Uterus (tissue), 4 donors: Measurements from ENCODE around the gene KRTAP12-2. TPM values are rescaled to one million over a fixed set of nuclear protein-coding genes. Genes with fewer than 3 reads are reported as not detected.

Experiments
- DNase-seq, 2 donors: peaks; one replicate each; pipeline ENCODE4 v3.0.0-alpha.2; 2019 to 2020
- H3K27ac ChIP-seq, 2 donors: fragments of 200-600 bp; sonication (generic); 1 replicate in 1 of 2; 2 replicates in 1 of 2; pipeline ENCODE4 v1.5.1; 2016 to 2018
- H3K27me3 ChIP-seq, 2 donors: fragments of 200-600 bp; sonication (generic); one replicate each; pipeline ENCODE4 v1.5.1; 2018 to 2019; ENCODE audit warnings: control low read depth in 1 of 2
- H3K36me3 ChIP-seq, 2 donors: fragments of 200-600 bp; sonication (generic); one replicate each; pipeline ENCODE4 v1.5.1; 2019; ENCODE audit warnings: control low read depth in 1 of 2
- H3K4me1 ChIP-seq, 2 donors: fragments of 200-600 bp; sonication (generic); one replicate each; pipeline ENCODE4 v1.5.1; 2018 to 2019; ENCODE audit warnings: control low read depth in 1 of 2
- H3K4me3 ChIP-seq, 2 donors: fragments of 200-600 bp; sonication (generic); 1 replicate in 1 of 2; 2 replicates in 1 of 2; pipeline ENCODE4 v1.5.1; 2018 to 2019; ENCODE audit warnings: mild to moderate bottlenecking in 1 of 2
- H3K9me3 ChIP-seq, 2 donors: fragments of 200-600 bp; sonication (generic); one replicate each; pipeline ENCODE4 v1.5.1; 2019; ENCODE audit warnings: control low read depth in 1 of 2
- CTCF ChIP-seq, 4 experiments: fragments of 200-600 bp in 2 of 4; fragments of 450-650 bp in 2 of 4; sonication (generic) in 2 of 4; IDR thresholded peaks; one replicate each; pipeline ENCODE4 v1.5.1; 2016 to 2019; ENCODE audit warnings: antibody characterized with exemption in 4 of 4, mild to moderate bottlenecking in 2 of 4, moderate library complexity in 1 of 4
- POLR2A ChIP-seq, 2 donors: fragments of 450-650 bp; IDR thresholded peaks; one replicate each; pipeline ENCODE4 v1.6.1; 2016; ENCODE audit warnings: antibody characterized with exemption in 2 of 2, mild to moderate bottlenecking in 1 of 2, moderate library complexity in 1 of 2
- intact Hi-C: fragments of 100-400 bp; cut with DNase I; formaldehyde crosslinking; loops from one replicate; pipeline ENCODE4 v1.15.1; 2023; ENCODE audit warnings: low total_unique reads
- total RNA-seq, 4 donors: library from RNA; depleted of rRNA in 3 of 4; stranded (reverse); fragments of >200 nt in 3 of 4; gene quantifications; one replicate each; pipeline versions ENCODE4 v1.1.0 to v1.2.4, GENCODE V29; 2014 to 2023
- donor health status: DM: yes; HTN: yes; CAD: no.

KRTAP12-2 gene
- total RNA-seq, 4 donors from 2014 or later = not detected

DNA sequence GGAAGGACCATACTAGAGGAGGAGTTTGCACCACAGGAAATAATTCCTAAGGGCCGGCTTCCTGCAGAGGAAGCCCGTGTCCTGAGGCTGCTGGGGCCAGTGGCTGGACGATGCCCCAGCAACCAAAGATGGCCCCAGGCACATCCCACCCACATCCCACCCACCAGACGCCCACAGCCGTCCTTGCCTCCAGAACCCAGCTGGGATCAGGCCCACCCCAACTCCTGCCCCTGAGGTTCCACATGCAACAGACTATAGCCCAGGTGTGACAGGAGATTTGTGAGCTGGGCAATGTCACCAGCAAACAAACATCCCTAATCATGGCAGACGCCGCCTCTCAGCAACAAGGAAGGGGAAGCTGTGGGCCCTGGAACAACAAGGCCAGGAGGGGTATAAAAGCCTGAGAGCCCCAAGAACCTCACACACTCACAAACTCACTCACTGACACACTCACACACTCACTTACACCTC is 40.0 kb downstream of the KRTAP12-2 start, which contains the start of gene KRTAP10-9:
KRTAP10-9 (plus strand) TSS at position 421 of the 471 bp plus-strand sequence. CDS start 79 bp downstream, outside the sequence.
- no peaks in the 10 kb centered on the region for H3K4me1 ChIP-seq
- no peaks in the 10 kb centered on the region for H3K27me3 ChIP-seq
- no peak within 1 kb of the TSS for H3K27ac ChIP-seq
- no peaks in the 10 kb centered on the region for H3K36me3 ChIP-seq
- TF ChIP-seq POLR2A (IDR thresholded peaks at IDR 0.05) (no peak), CTCF (IDR thresholded peaks at IDR 0.05) (no peak)
- no peak within 1 kb of the TSS for H3K4me3 ChIP-seq
- no peak for DNase-seq
- H3K9me3 ChIP-seq = peaks cover 0 to 1% of the 10 kb centered on the region in 2 donors
- intact Hi-C loops = no loop called here

- H3K9me3 ChIP-seq = no peaks in the 10 kb centered on the region
- no peak overlapping the region for H3K27ac ChIP-seq
- H3K27me3 ChIP-seq = no peaks in the 10 kb centered on the region
- H3K4me3 ChIP-seq = no peak overlapping the region
- no peak for DNase-seq
- no peaks in the 10 kb centered on the region for H3K4me1 ChIP-seq
- intact Hi-C loops = no loop called here
- no peaks in the 10 kb centered on the region for H3K36me3 ChIP-seq
- TF ChIP-seq POLR2A (IDR thresholded peaks at IDR 0.05) (no peak), CTCF (IDR thresholded peaks at IDR 0.05) (no peak)
Measured at GRCh38 chr21:44626262-44626661, 40.5 kb downstream of the KRTAP12-2 start.

DNA sequence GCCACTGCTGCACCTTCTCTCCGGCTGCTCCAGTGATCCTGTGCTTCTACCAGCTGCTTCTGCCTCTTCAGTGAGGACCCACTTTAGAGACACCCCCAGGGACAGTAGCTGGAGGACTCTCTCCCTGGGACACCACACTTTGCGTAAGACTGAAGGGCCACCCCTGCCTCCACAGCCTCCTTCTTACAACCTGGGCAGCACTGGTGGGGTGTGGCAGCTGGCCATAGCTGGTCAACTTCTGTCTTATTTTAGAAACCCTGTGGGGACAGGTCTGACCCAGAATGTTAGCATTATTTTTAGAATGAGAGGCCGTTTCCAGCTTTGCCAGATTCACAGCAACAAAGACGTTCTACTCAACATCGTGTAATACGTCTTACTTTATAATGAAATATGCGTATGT is 41.0 kb downstream of the KRTAP12-2 start:
- no peak overlapping the region for H3K4me3 ChIP-seq
- no peaks in the 10 kb centered on the region for H3K27me3 ChIP-seq
- intact Hi-C loops = no loop called here
- DNase-seq = no peak
- no peaks in the 10 kb centered on the region for H3K4me1 ChIP-seq
- TF ChIP-seq CTCF (IDR thresholded peaks at IDR 0.05) = no peak
- no peak for TF ChIP-seq POLR2A (IDR thresholded peaks at IDR 0.05)
- no peaks in the 10 kb centered on the region for H3K9me3 ChIP-seq
- H3K27ac ChIP-seq = no peak overlapping the region
- H3K36me3 ChIP-seq = no peaks in the 10 kb centered on the region

GRCh38 chr21:44623575-44623974 is 43.2 kb downstream of the KRTAP12-2 start:
- no peaks in the 10 kb centered on the region for H3K36me3 ChIP-seq
- H3K4me1 ChIP-seq = no peaks in the 10 kb centered on the region
- DNase-seq = no peak
- intact Hi-C loops = no loop called here
- no peak for TF ChIP-seq CTCF (IDR thresholded peaks at IDR 0.05)
- no peak for TF ChIP-seq POLR2A (IDR thresholded peaks at IDR 0.05)
- H3K27ac ChIP-seq = no peak overlapping the region
- no peaks in the 10 kb centered on the region for H3K9me3 ChIP-seq
- H3K4me3 ChIP-seq = no peak overlapping the region
- H3K27me3 ChIP-seq = no peaks in the 10 kb centered on the region

- H3K36me3 ChIP-seq = no peaks in the 10 kb centered on the region
- H3K27me3 ChIP-seq = no peaks in the 10 kb centered on the region
- no peak for TF ChIP-seq POLR2A (IDR thresholded peaks at IDR 0.05)
- intact Hi-C loops = no loop called here
- H3K27ac ChIP-seq = no peak overlapping the region
- no peaks in the 10 kb centered on the region for H3K4me1 ChIP-seq
- no peak for DNase-seq
- no peak overlapping the region for H3K4me3 ChIP-seq
- H3K9me3 ChIP-seq = no peaks in the 10 kb centered on the region
Measured at GRCh38 chr21:44619886-44620285, 46.8 kb downstream of the KRTAP12-2 start.

DNA sequence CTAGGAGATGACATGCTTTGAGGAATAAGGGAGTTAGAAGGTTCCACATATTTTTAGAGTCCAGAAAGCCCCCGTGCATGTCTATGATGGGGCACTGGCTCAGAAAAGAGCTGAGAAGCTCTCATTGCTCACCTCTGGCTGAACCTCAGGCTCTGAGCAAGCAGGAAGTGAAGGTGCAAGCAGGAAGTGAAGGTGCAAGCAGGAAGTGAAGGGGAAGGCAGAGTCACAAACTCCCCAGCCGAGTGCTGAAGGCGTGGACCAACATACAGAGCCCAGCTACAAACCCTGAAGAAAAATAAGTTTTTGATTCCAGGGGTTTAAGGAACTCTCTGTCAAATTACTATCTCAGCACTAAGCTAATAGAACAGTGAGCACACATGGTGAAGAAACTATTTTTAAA is 47.8 kb downstream of the KRTAP12-2 start:
- intact Hi-C loops = no loop called here

More for the DNA sequence above, 47.8 kb downstream of the KRTAP12-2 start:
- no peaks in the 10 kb centered on the region for H3K27me3 ChIP-seq
- no peaks in the 10 kb centered on the region for H3K4me1 ChIP-seq
- H3K4me3 ChIP-seq = no peak overlapping the region
- H3K36me3 ChIP-seq = no peaks in the 10 kb centered on the region
- TF ChIP-seq CTCF (IDR thresholded peaks at IDR 0.05) (no peak), POLR2A (IDR thresholded peaks at IDR 0.05) (no peak)
- no peak overlapping the region for H3K27ac ChIP-seq
- no peaks in the 10 kb centered on the region for H3K9me3 ChIP-seq
- no peak for DNase-seq
